ENCODE results near the gene FABP3.
A peak's percentile ranks its signal among the peaks of the same experiment; 100 is the strongest.

FABP3 gene

GRCh38 chr1:31373056-31373896 is at the start of gene FABP3:
Gene FABP3 (minus strand): TSS chr1:31373076. CDS start chr1:31373014, 62 bp downstream.
- DNase-seq: no peak

- DNase-seq: no peak
These were observed 48.6 kb upstream of the FABP3 start for GRCh38 chr1:31421371-31422040.

- no peak for DNase-seq
These were observed 47.8 kb upstream of the FABP3 start for GRCh38 chr1:31420716-31421115.

- no peak for DNase-seq
These were observed 45.9 kb upstream of the FABP3 start for GRCh38 chr1:31418626-31419323.

GRCh38 chr1:31417148-31417547 is 44.3 kb upstream of the FABP3 start:
- no peak for DNase-seq

GRCh38 chr1:31416101-31416736 is 43.3 kb upstream of the FABP3 start:
- DNase-seq: no peak

- no peak for DNase-seq
These were observed 42.8 kb upstream of the FABP3 start for GRCh38 chr1:31415658-31416057.

GRCh38 chr1:31414980-31415370 is 42.1 kb upstream of the FABP3 start:
- no peak for DNase-seq

GRCh38 chr1:31413405-31414001 is 40.6 kb upstream of the FABP3 start:
- peak in 1 of 2 experiments; percentile 15 for DNase-seq

GRCh38 chr1:31412732-31413404 is 40.0 kb upstream of the FABP3 start, which contains the start of gene SERINC2:
Gene SERINC2 (plus strand): TSS chr1:31413213. CDS start chr1:31413266, 53 bp downstream.
- DNase-seq: no peak

GRCh38 chr1:31412205-31412604 is 39.3 kb upstream of the FABP3 start:
- DNase-seq: no peak

- DNase-seq: no peak
These were observed 38.0 kb upstream of the FABP3 start for GRCh38 chr1:31410871-31411270.

- DNase-seq: no peak
These were observed 37.3 kb upstream of the FABP3 start for GRCh38 chr1:31409946-31410858.

- no peak for DNase-seq
These were observed 36.0 kb upstream of the FABP3 start for GRCh38 chr1:31408788-31409318.

GRCh38 chr1:31407029-31407626 is 34.3 kb upstream of the FABP3 start:
- no peak for DNase-seq

GRCh38 chr1:31405578-31406245 is 32.8 kb upstream of the FABP3 start:
- no peak for DNase-seq

GRCh38 chr1:31401241-31401640 is 28.4 kb upstream of the FABP3 start:
- no peak for DNase-seq

GRCh38 chr1:31400393-31400792 is 27.5 kb upstream of the FABP3 start:
- DNase-seq: no peak

- DNase-seq: no peak
These were observed 27.1 kb upstream of the FABP3 start for GRCh38 chr1:31399976-31400375.

- no peak for DNase-seq
These were observed 25.4 kb upstream of the FABP3 start for GRCh38 chr1:31398246-31398645.

All from SW 1271 (cell line).